ENCODE results near the gene EXOC3L1.

DNA sequence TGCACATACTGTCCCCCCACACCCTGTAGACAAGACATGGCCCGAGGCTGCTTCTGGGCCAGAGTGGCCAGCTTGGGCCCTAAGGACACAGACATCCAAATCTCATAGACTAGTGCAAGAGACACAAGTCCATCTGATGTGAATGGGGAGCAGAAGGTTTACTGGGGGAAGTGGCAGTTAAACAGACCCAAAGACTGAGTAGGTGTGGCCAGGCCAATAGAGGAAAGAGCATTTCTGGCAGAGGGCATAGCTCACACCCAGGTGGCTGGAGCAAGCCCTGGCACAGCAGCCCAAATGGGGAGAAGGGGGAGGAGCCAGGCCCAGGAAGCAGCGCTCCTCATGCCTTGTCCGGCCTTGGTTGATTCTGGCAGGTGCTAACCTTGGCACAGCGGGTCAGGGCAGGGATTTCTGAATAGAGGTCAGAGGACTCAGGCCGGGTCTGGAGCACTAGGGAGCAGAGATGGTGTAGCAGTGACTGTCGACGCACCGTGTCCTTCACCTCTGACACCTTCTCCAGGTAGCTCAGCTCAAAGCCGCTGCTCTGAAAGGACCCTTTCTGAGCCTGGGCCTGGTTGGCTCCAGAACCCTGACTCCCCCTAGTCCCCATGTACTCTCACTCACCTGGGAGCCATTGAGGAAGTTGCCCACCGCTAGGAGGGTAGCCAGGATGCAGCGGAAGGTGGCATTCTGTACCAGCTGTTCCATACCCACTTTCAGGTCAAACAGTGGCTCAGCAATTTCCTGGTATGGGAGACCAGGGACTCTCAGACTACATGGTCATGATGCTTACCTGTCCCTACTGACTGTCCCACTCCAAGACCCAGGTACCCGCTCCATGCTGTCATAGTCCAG is 41.1 kb upstream of the EXOC3L1 start:
- TF ChIP-seq, protein P1, sequence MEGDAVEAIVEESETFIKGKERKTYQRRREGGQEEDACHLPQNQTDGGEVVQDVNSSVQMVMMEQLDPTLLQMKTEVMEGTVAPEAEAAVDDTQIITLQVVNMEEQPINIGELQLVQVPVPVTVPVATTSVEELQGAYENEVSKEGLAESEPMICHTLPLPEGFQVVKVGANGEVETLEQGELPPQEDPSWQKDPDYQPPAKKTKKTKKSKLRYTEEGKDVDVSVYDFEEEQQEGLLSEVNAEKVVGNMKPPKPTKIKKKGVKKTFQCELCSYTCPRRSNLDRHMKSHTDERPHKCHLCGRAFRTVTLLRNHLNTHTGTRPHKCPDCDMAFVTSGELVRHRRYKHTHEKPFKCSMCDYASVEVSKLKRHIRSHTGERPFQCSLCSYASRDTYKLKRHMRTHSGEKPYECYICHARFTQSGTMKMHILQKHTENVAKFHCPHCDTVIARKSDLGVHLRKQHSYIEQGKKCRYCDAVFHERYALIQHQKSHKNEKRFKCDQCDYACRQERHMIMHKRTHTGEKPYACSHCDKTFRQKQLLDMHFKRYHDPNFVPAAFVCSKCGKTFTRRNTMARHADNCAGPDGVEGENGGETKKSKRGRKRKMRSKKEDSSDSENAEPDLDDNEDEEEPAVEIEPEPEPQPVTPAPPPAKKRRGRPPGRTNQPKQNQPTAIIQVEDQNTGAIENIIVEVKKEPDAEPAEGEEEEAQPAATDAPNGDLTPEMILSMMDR (IDR thresholded peaks at IDR 0.05): no peak
- no peak for TF ChIP-seq POLR2AphosphoS5 (IDR thresholded peaks at IDR 0.05)
